ENCODE data around the gene SBK3.

GRCh38 chr19:55492362-55492944 is 52.9 kb downstream of the SBK3 start:
- TF ChIP-seq, protein P1, sequence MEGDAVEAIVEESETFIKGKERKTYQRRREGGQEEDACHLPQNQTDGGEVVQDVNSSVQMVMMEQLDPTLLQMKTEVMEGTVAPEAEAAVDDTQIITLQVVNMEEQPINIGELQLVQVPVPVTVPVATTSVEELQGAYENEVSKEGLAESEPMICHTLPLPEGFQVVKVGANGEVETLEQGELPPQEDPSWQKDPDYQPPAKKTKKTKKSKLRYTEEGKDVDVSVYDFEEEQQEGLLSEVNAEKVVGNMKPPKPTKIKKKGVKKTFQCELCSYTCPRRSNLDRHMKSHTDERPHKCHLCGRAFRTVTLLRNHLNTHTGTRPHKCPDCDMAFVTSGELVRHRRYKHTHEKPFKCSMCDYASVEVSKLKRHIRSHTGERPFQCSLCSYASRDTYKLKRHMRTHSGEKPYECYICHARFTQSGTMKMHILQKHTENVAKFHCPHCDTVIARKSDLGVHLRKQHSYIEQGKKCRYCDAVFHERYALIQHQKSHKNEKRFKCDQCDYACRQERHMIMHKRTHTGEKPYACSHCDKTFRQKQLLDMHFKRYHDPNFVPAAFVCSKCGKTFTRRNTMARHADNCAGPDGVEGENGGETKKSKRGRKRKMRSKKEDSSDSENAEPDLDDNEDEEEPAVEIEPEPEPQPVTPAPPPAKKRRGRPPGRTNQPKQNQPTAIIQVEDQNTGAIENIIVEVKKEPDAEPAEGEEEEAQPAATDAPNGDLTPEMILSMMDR (IDR thresholded peaks at IDR 0.05): no peak
- TF ChIP-seq POLR2A (IDR thresholded peaks at IDR 0.05) (no peak), EP300 (IDR thresholded peaks at IDR 0.05) (no peak), POLR2AphosphoS5 (IDR thresholded peaks at IDR 0.05) (no peak)

Data from suprapubic skin (tissue), 4 donors.